ENCODE measurements around the gene GABRR3.

GRCh38 chr3:98012979-98013378, 22.1 kb downstream of the GABRR3 start:
- TF ChIP-seq, protein P1, sequence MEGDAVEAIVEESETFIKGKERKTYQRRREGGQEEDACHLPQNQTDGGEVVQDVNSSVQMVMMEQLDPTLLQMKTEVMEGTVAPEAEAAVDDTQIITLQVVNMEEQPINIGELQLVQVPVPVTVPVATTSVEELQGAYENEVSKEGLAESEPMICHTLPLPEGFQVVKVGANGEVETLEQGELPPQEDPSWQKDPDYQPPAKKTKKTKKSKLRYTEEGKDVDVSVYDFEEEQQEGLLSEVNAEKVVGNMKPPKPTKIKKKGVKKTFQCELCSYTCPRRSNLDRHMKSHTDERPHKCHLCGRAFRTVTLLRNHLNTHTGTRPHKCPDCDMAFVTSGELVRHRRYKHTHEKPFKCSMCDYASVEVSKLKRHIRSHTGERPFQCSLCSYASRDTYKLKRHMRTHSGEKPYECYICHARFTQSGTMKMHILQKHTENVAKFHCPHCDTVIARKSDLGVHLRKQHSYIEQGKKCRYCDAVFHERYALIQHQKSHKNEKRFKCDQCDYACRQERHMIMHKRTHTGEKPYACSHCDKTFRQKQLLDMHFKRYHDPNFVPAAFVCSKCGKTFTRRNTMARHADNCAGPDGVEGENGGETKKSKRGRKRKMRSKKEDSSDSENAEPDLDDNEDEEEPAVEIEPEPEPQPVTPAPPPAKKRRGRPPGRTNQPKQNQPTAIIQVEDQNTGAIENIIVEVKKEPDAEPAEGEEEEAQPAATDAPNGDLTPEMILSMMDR (IDR thresholded peaks at IDR 0.05; ENCODE audit: poor library complexity): no peak
- TF ChIP-seq EZH2 (IDR thresholded peaks at IDR 0.05; ENCODE audit: borderline replicate concordance): no peak
